Left lung (tissue), 10 donors: ENCODE measurements around the gene CACNA1I. TPM values are rescaled to one million over a fixed set of nuclear protein-coding genes. Genes with fewer than 3 reads are reported as not detected.

Source experiments
- ATAC-seq: fragments of 200-7000 bp; cut with Tn5 transposase; one replicate; pipeline ENCODE4 v1.9.1; 2020; ENCODE audit warnings: moderate library complexity
- DNase-seq, 4 donors: peaks; one replicate each; pipeline ENCODE4 v3.0.0-alpha.2; 2013 to 2020
- H3K27ac ChIP-seq, 2 donors: fragments of 200-600 bp; sonication (generic) in 1 of 2; one replicate each; pipeline versions ENCODE4 v1.5.0 to v1.8.0; 2020 to 2021
- H3K27me3 ChIP-seq, 2 donors: fragments of 200-600 bp; sonication (generic) in 1 of 2; one replicate each; pipeline versions ENCODE4 v1.5.0 to v1.8.0; 2020 to 2021
- H3K36me3 ChIP-seq, 2 donors: fragments of 200-600 bp; sonication (generic) in 1 of 2; one replicate each; pipeline versions ENCODE4 v1.5.0 to v1.8.0; 2020 to 2021
- H3K4me1 ChIP-seq, 2 donors: fragments of 200-600 bp; one replicate each; pipeline ENCODE4 v1.8.0; 2021
- H3K4me3 ChIP-seq, 2 donors: fragments of 200-600 bp; sonication (generic) in 1 of 2; one replicate each; pipeline versions ENCODE4 v1.5.0 to v1.8.0; 2020 to 2021; ENCODE audit warnings: mild to moderate bottlenecking in 1 of 2
- H3K9me3 ChIP-seq, 2 donors: fragments of 200-600 bp; sonication (generic) in 1 of 2; one replicate each; pipeline versions ENCODE4 v1.5.0 to v1.8.0; 2020 to 2021
- intact Hi-C, 2 donors: fragments of 100-400 bp; cut with DNase I; formaldehyde crosslinking; loops; one replicate each; pipeline versions ENCODE4 v1.11.2 to v1.14.2; 2022
- polyA plus RNA-seq, 6 donors: library from polyadenylated mRNA; unstranded; fragments of 120-200 nt; gene quantifications; one replicate each; pipeline ENCODE4 v1.2.1, GENCODE V29; 2013; ENCODE audit not compliant: insufficient read length in 6 of 6
- total RNA-seq, 2 donors: library from RNA; stranded (reverse); fragmentation: NEBNext Ultra II Directional; extraction: Animal tissue kit (Norgen Biotek cat#: 25700); gene quantifications; one replicate each; pipeline ENCODE4 v1.2.1, GENCODE V29; 2021
- TF ChIP-seq, protein P1 (sequence below), 2 donors: fragments of 200-600 bp; sonication (generic) in 1 of 2; IDR thresholded peaks; one replicate each; pipeline versions ENCODE4 v1.5.0 to v1.8.0; 2021; ENCODE audit warnings: antibody characterized with exemption in 2 of 2
- donor health status: DM: no; HTN: yes; CAD: no.
- donor health status: DM: no; HTN: no; CAD: no.

The CACNA1I gene
- total and polyA plus RNA-seq, 8 donors, result 0.03 to 0.35 (median 0.09) TPM

- Histone ChIP-seq H3K4me1 (no peaks in the 10 kb centered on the region), H3K9me3 (no peaks in the 10 kb centered on the region), H3K4me3 (no peak overlapping the region), H3K36me3 (no peaks in the 10 kb centered on the region), H3K27me3 (peaks cover 0 to 40% of the 10 kb centered on the region in 2 donors), H3K27ac (no peak overlapping the region)
- ATAC-seq, result no peak
- DNase-seq, result no peak
- intact Hi-C loops, result no loop called here
- TF ChIP-seq, protein P1, sequence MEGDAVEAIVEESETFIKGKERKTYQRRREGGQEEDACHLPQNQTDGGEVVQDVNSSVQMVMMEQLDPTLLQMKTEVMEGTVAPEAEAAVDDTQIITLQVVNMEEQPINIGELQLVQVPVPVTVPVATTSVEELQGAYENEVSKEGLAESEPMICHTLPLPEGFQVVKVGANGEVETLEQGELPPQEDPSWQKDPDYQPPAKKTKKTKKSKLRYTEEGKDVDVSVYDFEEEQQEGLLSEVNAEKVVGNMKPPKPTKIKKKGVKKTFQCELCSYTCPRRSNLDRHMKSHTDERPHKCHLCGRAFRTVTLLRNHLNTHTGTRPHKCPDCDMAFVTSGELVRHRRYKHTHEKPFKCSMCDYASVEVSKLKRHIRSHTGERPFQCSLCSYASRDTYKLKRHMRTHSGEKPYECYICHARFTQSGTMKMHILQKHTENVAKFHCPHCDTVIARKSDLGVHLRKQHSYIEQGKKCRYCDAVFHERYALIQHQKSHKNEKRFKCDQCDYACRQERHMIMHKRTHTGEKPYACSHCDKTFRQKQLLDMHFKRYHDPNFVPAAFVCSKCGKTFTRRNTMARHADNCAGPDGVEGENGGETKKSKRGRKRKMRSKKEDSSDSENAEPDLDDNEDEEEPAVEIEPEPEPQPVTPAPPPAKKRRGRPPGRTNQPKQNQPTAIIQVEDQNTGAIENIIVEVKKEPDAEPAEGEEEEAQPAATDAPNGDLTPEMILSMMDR (IDR thresholded peaks at IDR 0.05), result no peak
These were observed 2.1 kb upstream of the CACNA1I start for GRCh38 chr22:39568278-39568981.

- H3K9me3 ChIP-seq, result no peaks in the 10 kb centered on the region
- ATAC-seq (no peak), DNase-seq (no peak)
- no peak overlapping the region for H3K4me3 ChIP-seq
- no peaks in the 10 kb centered on the region for H3K36me3 ChIP-seq
- H3K4me1 ChIP-seq, result no peaks in the 10 kb centered on the region
- peaks cover 0 to 46% of the 10 kb centered on the region in 2 donors for H3K27me3 ChIP-seq
- no peak overlapping the region for H3K27ac ChIP-seq
- TF ChIP-seq, protein P1 (IDR thresholded peaks at IDR 0.05), result no peak
- intact Hi-C loops, result no loop called here
These were observed 1.5 kb upstream of the CACNA1I start for GRCh38 chr22:39569066-39569465.

DNA sequence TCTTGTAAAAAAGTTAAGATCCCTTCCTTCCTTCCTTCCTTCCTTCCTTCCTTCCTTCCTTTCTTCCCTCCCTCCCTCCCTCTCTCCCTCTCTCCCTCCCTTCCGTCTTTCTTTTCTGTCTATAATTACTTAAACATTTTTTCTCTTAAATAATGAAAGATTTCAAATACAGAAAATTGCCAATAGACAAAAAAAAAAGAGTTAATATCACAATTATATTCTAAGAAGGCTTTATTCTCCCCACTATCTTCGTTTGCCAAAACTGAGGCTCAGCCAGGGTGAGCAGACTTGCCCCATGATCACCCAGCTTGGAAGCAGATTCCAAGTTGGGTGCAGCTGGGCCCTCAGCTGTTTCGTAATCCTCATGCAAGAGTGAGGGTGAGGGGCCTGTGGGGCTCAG, 327 bp upstream of the CACNA1I start:
- TF ChIP-seq, protein P1 (IDR thresholded peaks at IDR 0.05), result no peak
- no peaks in the 10 kb centered on the region for H3K9me3 ChIP-seq
- H3K4me1 ChIP-seq, result no peaks in the 10 kb centered on the region
- DNase-seq (no peak), ATAC-seq (no peak)
- H3K36me3 ChIP-seq, result no peaks in the 10 kb centered on the region
- peaks cover 0 to 35% of the 10 kb centered on the region in 2 donors for H3K27me3 ChIP-seq
- no peak overlapping the region for H3K4me3 ChIP-seq
- no peak overlapping the region for H3K27ac ChIP-seq
- intact Hi-C loops, result no loop called here

DNA sequence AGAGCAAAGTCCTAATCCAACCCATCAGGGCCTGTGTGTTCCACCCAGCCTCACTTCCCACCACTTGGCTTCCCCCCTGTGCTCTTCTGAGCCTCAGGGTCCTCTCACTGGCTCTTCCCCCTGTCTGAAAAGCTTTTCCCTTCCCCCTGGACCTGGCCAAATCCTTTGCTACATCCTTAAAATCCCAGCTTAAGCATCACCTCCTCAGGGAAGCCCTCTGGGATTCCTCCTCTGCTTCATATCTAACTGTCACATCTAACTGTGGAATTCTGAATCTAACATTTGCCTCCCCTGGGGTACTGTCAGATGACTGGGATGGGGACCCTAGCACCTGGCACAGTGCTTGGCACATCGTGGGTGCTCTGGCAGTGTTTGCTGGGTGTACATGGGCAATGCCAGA, 985 bp downstream of the CACNA1I start:
- no peaks in the 10 kb centered on the region for H3K9me3 ChIP-seq
- intact Hi-C loops, result no loop called here
- ATAC-seq (no peak), DNase-seq (no peak)
- H3K4me3 ChIP-seq, result no peak overlapping the region
- H3K4me1 ChIP-seq, result no peaks in the 10 kb centered on the region
- H3K27me3 ChIP-seq, result peaks cover 0 to 40% of the 10 kb centered on the region in 2 donors
- H3K27ac ChIP-seq, result no peak overlapping the region
- no peaks in the 10 kb centered on the region for H3K36me3 ChIP-seq
- TF ChIP-seq, protein P1 (IDR thresholded peaks at IDR 0.05), result no peak

DNA sequence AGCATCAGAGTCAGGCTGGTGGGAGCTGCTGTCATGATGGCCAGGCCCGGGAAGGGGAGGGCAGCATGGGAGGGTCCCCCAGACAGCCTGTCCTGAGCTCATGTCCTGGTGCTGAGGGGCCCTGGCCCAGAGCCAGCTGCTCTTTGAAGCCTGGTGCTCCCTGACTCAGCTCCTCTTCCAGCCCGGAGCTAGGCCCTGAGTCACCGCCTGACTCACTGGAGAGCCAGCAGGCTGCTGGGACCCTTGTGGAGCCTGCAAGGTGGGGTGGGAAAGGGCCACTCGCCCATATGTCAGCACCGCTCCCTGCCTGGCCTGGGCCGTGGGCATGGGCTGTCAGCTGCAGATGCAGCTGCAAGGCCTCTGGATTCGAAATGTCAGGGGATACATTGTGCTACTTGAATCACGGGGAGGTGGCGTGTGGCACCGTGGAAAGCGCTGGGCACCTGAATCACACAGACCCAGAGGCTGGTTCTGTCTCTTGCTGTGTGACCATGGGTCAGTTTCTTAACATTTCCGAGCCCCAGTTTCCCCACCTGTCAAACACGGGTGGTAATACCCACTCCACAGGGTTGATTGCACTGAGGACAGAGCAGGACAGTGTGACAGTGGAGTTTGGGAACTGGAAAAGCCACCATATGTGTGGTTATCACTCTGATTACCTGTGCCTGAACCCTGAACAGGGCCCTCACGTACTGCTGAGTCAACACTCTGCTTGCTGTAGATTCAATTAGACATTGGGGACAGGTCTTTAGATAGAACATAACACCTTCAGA, 4.4 kb downstream of the CACNA1I start:
- no peak overlapping the region for H3K4me3 ChIP-seq
- H3K9me3 ChIP-seq, result no peaks in the 10 kb centered on the region
- TF ChIP-seq, protein P1 (IDR thresholded peaks at IDR 0.05), result no peak
- H3K36me3 ChIP-seq, result no peaks in the 10 kb centered on the region
- intact Hi-C loops, result no loop called here
- peaks cover 0 to 66% of the 10 kb centered on the region in 2 donors for H3K27me3 ChIP-seq
- no peaks in the 10 kb centered on the region for H3K4me1 ChIP-seq
- ATAC-seq (peak; percentile 42), DNase-seq (peak in 1 of 4 donors; percentile 38)
- no peak overlapping the region for H3K27ac ChIP-seq
